ENCODE results near the gene ANKRD28. TPM values are rescaled to one million over a fixed set of nuclear protein-coding genes. Genes with fewer than 3 reads are reported as not detected.

ANKRD28 gene
- total and polyA plus RNA-seq, 2 of the 13 experiments (the other 11 are each of a cell fraction or from before 2014, with no cell fraction given), result 21.0 to 28.9 TPM

GRCh38 chr3:15808679-15809310 lies 11.0 kb upstream of the ANKRD28 start:
- no peaks in the 10 kb centered on the region for H3K27me3 ChIP-seq (ENCODE audit: control insufficient read depth in 1 of 2, insufficient read depth in 2 of 2, low read length in 2 of 2)
- peaks cover 51% of the 10 kb centered on the region for H3K79me2 ChIP-seq (ENCODE audit: insufficient read depth, low read length)
- H4K20me1 ChIP-seq (ENCODE audit: insufficient read depth, low read length), result no peaks in the 10 kb centered on the region
- no peak for DNase-seq (ENCODE audit: low spot score)
- CTCF ChIA-PET (ENCODE audit: low intra/inter-chr PET ratio, low total read pairs), result no interaction called here
- H3K9ac ChIP-seq (ENCODE audit: insufficient read depth, low read depth, low read length), result no peak overlapping the region
- no peaks in the 10 kb centered on the region; a peak in 1 of 5 replicates for H3K36me3 ChIP-seq (replicated peaks in 1 of 2; ENCODE audit: control insufficient read depth in 1 of 2, insufficient read depth in 2 of 2, low read length in 2 of 2)
- no peak overlapping the region for H3K4me2 ChIP-seq (ENCODE audit: low read depth, low read length)
- no peak for TF ChIP-seq EED (CRISPR knock-in tag; IDR thresholded peaks at IDR 0.05)
- TF ChIP-seq NCOR1 (IDR thresholded peaks at IDR 0.05; ENCODE audit: borderline replicate concordance, low read length), result no peak
- 0 out of 2 replicates have a peak, but pooled peaks have one; percentile 10 for TF ChIP-seq CEBPB (IDR thresholded peaks at IDR 0.05; ENCODE audit: borderline replicate concordance, low read depth, low read length)
- TF ChIP-seq NCOA1 (CRISPR knock-in tag; IDR thresholded peaks at IDR 0.05), result no peak
- H3K4me1 ChIP-seq (ENCODE audit: insufficient read depth, low read length), result no peaks in the 10 kb centered on the region
- WGBS (ENCODE audit: low lambda C conversion rate), result 98% methylated on average over 2 of the region's 2 CpGs
- H3K27ac ChIP-seq (ENCODE audit: extremely low read length, insufficient read depth, low read length), result no peak overlapping the region
- POLR2A ChIA-PET, result no interaction called here
- no peaks in the 10 kb centered on the region for H3K9me3 ChIP-seq (ENCODE audit: low read length)
- H3K4me3 ChIP-seq (replicated peaks in 1 of 3; ENCODE audit: insufficient read depth in 1 of 3, low read depth in 2 of 3, low read length in 3 of 3), result no peak overlapping the region
- FAIRE-seq, result no peak
- in situ Hi-C loops (cut with HindIII; ENCODE audit: extremely low pct_ligation_motif_present, low pct_unique_long_range_greater_than_20kb) (no loop called here), intact Hi-C loops (cut with micrococcal nuclease; ENCODE audit: unreplicated experiment) (no loop called here)
- no peak overlapping the region for H2AFZ ChIP-seq (ENCODE audit: low read length)
- no peak for ATAC-seq
- TSS peak; percentile 16 for BruUV-seq (replicated peaks)

GRCh38 chr3:15805756-15806266 lies 8.0 kb upstream of the ANKRD28 start:
- H3K27me3 ChIP-seq (ENCODE audit: control insufficient read depth in 1 of 2, insufficient read depth in 2 of 2, low read length in 2 of 2), result no peaks in the 10 kb centered on the region
- H3K36me3 ChIP-seq (replicated peaks in 1 of 2; ENCODE audit: control insufficient read depth in 1 of 2, insufficient read depth in 2 of 2, low read length in 2 of 2), result no peaks in the 10 kb centered on the region
- no peak overlapping the region for H2AFZ ChIP-seq (ENCODE audit: low read length)
- H4K20me1 ChIP-seq (ENCODE audit: insufficient read depth, low read length), result no peaks in the 10 kb centered on the region
- H3K9ac ChIP-seq (ENCODE audit: insufficient read depth, low read depth, low read length), result no peak overlapping the region
- no peak for FAIRE-seq
- no peak overlapping the region for H3K4me3 ChIP-seq (replicated peaks in 1 of 3; ENCODE audit: insufficient read depth in 1 of 3, low read depth in 2 of 3, low read length in 3 of 3)
- TF ChIP-seq SP140L (CRISPR knock-in tag; IDR thresholded peaks at IDR 0.05; ENCODE audit: borderline replicate concordance), result no peak
- TF ChIP-seq ZFP1 (CRISPR knock-in tag; IDR thresholded peaks at IDR 0.05), result no peak
- no peak for TF ChIP-seq ZNF644 (CRISPR knock-in tag; IDR thresholded peaks at IDR 0.05; ENCODE audit: low read depth)
- POLR2A ChIA-PET, result no interaction called here
- no peak for ATAC-seq
- no peaks in the 10 kb centered on the region for H3K4me1 ChIP-seq (ENCODE audit: insufficient read depth, low read length)
- H3K79me2 ChIP-seq (ENCODE audit: insufficient read depth, low read length), result peaks cover 49% of the 10 kb centered on the region
- H3K27ac ChIP-seq (ENCODE audit: extremely low read length, insufficient read depth, low read length), result no peak overlapping the region
- CTCF ChIA-PET (ENCODE audit: low intra/inter-chr PET ratio, low total read pairs), result no interaction called here
- DNase-seq (ENCODE audit: low spot score), result no peak
- no peak overlapping the region for H3K4me2 ChIP-seq (ENCODE audit: low read depth, low read length)
- BruUV-seq (replicated peaks), result no TSS peak
- H3K9me3 ChIP-seq (ENCODE audit: low read length), result no peaks in the 10 kb centered on the region
- intact Hi-C loops (cut with micrococcal nuclease; ENCODE audit: unreplicated experiment) (no loop called here), in situ Hi-C loops (cut with HindIII; ENCODE audit: extremely low pct_ligation_motif_present, low pct_unique_long_range_greater_than_20kb) (no loop called here)
- 95% methylated on average over 7 of the region's 7 CpGs for WGBS (ENCODE audit: low lambda C conversion rate)

Data from HepG2 (cell line).